Stimulated activated CD4-positive, alpha-beta T cell treated with anti-CD3 and anti-CD28 coated beads, Interleukin-4, amount 100 ng/mL, for 24 hours (primary cell): ENCODE results near the gene MASP1.

Experiments
- DNase-seq: peaks from one replicate; pipeline ENCODE4 v3.0.0-alpha.2; 2020

Gene MASP1, protein sequence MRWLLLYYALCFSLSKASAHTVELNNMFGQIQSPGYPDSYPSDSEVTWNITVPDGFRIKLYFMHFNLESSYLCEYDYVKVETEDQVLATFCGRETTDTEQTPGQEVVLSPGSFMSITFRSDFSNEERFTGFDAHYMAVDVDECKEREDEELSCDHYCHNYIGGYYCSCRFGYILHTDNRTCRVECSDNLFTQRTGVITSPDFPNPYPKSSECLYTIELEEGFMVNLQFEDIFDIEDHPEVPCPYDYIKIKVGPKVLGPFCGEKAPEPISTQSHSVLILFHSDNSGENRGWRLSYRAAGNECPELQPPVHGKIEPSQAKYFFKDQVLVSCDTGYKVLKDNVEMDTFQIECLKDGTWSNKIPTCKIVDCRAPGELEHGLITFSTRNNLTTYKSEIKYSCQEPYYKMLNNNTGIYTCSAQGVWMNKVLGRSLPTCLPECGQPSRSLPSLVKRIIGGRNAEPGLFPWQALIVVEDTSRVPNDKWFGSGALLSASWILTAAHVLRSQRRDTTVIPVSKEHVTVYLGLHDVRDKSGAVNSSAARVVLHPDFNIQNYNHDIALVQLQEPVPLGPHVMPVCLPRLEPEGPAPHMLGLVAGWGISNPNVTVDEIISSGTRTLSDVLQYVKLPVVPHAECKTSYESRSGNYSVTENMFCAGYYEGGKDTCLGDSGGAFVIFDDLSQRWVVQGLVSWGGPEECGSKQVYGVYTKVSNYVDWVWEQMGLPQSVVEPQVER

DNA sequence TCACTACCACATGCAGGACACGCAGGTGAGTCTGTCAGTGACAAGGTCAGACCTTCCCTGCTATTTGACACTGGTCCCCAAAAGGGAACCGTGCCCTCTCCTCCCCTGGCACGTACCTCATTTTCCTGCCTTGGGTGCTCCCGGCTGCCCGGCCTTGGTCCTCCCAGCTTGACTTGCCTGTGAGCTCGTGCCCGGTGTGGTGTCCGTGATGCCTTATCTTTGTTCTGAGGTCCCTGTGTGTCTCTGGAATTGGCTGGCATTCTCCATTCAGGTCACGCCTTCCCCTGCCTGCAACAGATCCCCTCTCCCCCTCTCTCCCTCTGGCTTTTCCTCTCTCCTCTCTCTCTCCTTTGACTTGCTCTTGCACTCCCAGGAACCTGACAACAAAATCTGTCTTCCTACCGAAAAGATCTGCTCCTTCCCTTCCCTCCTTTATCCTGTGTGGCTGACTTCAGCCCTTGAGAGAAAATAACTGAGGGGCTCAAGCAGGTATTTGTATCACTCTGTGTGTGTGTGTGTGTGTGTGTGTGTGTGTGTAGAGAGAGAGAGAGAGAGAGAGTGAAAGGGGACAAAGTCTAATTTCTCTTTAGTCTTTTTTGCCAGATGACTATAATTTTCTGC is at the start of gene MASP1:
TSS of gene MASP1 (minus strand) at position 226 of the 621 bp plus-strand sequence. CDS start at position 121, 105 bp downstream.
- DNase-seq: no peak

DNA sequence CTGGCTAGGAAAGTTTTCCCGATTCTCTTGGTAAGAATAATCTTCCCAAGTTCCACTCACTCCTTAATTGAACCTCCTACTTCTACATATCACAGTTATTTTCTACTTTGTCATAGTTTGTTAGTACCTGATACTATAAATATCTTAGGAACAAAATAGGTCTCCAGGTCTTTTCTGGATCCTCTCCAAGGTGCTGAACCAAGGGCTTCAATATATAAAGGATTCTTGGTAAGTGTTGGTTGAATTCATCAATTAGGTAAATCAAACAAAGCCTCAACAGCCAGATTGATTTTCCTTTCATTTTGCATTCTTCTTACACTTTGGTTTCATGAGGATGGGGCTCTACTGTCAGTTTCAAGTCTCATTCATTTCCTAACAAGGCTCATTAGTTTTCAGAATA is 49.0 kb upstream of the MASP1 start:
- DNase-seq: no peak

DNA sequence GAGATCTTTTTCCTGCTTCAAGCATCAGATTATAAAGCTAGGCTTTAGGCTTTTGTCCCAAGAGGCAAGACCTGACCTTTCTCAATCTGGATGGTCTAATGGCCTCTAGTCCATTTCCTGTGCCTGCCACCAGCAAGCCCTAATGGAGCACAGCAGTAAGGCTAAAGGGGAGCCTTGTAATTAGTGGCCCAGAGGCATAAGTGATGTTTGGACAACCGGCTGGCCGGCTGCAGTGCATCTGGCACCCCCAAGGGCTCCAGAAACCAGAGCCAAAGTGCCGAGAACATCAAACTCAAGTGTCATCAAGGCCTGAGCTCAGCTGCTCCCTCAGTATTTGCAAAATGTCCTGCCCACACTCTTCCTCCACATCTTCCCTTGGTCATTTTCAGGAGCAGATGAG is 44.8 kb upstream of the MASP1 start:
- no peak for DNase-seq

DNA sequence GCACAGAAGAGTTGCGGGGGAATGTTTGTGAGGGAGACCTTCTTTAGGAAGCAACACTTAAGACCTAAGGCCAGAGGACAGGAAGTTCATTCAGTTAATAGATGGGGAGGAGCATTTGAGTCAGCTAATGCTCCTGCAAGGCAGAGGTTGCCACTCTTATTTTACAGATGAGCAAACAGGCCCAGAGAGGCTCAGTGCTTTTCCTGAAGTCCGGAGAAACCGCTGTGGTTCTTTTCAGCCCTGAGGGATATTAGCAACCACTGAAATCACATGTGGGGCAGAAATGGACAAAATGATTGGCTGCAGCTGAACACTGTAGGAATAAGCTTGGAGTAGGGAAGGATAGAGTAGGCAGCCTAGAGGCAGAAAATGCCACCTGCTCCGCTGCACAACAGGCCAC is 43.4 kb upstream of the MASP1 start:
- no peak for DNase-seq

DNA sequence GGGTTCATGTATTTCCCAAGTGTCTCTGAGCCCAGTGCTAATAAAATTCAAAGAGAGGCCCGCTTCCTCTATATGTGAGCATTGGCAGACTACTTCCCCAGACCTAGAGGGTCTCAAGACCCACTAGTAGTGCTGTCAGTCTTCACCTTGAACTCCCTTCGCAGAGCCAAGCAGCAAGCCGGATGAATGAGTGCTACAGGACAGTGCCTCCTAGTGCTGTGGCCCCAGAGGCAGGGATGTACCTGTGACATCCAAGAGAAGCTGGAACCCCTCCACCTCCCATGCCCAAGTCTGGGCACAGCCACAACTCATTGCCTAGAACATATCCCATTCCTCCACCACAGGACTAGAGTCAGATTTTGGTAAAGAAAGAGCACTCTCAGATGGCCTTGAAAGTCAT is 37.2 kb upstream of the MASP1 start:
- no peak for DNase-seq

DNA sequence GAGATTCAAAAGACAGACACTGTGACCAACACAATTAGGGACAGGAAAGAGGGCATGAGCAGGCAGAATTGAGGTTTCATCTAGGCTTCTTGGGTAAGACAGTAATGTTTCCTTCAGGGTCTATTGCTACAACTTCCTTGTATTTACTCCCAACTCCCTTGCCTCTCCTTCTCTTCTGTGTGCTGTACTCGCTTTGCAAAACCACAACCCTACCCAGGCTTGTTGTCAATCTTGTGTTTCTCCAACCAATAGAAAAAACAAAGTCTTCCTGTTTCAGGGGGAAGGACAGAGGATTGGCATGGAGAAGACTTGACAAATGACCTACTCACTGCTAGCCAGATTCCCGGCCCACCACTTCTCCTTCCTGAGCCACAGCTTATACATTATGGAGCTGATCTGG is 36.3 kb upstream of the MASP1 start:
- no peak for DNase-seq

DNA sequence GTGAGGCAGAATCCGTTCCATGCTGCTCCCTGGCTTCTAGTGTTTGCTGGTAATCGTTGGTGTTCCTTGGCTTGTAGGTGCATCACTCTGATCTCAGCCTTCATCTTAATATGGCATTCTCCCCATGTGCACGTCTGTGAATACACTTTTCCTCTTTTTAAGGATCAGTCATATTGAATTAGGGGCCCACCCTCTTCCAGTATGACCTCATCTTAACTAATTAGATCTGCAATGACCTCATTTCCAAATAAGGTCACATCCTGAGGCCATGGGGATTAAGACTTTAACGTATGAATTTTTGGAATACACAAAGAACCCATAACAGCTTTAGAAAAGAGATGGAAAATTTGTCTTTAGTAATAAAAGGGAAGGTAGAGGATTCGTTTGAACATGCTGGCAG is 34.1 kb upstream of the MASP1 start:
- DNase-seq: no peak

DNA sequence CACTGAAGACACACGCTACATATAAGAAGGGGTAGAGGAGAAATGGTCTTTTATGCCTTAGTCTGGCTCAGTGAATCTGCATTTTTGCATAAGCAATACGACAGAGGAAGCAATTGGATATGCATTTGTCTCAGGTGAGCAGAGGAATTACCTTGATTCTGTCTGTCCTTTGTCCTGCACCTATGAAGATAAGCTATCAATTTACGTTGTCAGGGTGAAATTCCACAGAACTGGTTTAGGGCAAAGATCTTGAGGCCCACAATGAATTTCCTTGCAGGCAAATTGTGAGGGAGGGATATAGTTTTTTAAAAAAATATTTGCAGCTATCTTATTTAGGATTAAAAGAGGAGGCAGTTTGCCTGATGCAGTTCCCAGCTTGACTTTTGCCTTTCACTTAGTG is 31.6 kb upstream of the MASP1 start:
- no peak for DNase-seq

DNA sequence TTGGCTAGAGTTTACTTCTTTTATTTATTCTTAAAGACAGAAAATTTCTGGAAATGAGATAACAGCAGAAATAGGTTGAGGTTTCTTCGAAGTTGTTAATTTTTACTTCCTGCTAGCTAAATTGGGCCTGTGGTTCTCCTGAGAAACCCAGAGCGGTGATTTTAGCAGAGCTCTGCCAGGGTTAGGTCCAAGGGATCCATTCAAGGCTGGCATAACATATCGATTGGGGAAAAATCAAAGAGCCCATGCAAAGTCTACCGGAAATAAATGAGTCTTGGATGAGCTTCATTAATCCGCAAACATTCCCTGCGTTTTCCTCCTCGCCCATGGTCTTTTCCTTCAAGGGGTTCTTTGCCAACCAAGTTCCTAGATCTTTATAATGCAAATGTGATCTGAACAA is 30.8 kb upstream of the MASP1 start:
- DNase-seq: no peak

DNA sequence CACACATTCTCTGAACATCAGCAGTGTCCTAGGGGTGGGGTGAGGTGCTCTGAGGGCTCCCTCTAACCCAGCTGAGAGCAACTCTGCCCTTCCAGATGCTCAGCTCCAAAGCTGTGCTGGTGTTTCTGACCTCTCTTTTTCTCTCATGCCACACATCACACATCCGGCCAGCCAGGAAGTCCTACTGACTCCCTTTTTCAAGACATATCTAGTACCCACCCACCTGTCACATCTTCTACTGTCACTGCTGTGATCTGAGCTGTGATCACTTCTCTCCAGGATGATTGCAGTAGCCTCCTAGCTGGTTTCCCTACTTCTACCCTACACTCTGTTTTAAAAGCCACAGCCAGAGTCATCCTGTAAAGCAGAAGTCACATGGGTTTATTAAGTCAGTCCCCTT is 30.2 kb upstream of the MASP1 start:
- no peak for DNase-seq

DNA sequence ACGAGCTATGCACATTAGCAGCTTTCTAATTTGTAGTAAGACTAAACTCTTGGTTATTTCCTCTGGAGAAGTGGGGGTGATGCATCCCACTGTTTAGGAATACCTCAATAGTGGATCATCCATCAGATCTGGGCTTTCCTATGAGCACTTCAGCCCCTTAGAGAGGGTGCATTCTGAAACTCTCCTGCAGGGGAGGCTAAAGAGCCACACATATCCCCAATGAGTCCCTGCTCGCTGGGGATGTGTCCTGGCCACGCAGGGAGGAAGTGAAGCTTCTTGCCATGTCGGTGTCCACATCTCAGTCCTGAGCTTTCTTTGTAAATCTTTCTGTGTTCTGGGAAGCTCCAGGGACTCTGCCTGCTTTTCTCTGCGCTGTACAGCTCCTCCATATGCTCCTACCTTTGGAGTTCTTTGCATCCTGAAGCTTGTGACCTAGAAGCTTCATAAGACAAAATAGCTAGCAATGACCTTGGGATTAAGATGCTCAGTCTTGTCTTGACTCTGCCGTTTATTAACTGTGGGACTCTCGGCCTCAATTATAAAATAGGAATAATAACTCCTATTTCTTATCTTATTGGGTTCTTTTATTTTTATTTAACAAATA is 28.3 kb upstream of the MASP1 start:
- DNase-seq: peak; percentile 62

DNA sequence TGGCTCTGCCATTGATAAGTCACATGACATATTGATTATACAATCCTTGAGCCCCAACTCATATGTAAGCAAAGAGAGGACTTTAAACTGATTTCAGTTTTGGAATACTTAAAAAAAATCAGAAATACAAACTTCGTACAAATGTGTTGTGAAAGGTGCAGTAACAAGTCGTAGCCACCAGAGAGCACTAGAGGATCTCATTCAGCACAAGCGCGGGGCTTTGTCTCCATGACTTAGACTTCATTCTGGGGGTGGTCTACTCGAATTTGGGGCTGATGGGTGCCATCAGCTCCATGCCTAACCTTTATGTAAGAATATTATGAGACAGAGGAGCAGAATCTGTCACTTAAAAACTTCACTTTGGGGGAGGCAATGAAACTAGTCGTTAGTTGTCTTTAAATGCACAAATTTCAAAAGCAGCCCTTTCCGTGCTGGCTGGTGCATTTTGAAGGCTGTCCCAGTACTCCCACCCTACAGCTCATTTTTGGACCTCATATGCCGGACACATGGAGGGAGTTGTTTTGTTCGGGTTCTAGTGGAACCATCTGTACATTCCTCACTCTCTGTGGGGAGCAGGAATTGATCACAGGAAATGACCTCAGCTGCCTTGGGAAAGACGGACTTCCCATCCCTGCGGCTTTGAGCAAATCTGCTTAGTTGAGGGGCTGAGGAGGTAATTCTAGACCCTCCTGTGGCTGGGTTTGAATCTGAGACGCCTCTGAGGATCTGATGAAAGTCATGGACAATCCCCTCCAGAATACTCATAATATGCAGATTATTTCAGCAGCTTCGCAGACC is 27.5 kb upstream of the MASP1 start:
- peak; percentile 50 for DNase-seq

DNA sequence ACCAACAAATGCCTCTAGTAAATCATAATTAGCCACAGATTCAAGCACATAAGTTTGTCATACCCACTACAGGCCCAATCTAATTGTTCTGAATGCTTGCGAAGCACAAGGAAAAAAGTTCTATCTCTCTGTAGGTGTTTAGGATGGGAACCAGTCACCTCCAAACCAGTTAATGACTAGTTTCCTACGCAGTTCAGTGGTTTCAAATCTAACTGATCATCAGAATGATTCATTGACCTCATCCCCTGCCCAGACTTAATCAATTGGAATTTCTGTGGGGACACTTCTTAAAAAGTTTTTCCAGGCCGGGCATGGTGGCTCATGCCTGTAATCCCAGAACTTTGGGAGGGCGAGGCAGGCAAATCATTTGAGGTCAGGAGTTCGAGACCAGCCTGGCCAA is 24.3 kb upstream of the MASP1 start:
- no peak for DNase-seq

DNA sequence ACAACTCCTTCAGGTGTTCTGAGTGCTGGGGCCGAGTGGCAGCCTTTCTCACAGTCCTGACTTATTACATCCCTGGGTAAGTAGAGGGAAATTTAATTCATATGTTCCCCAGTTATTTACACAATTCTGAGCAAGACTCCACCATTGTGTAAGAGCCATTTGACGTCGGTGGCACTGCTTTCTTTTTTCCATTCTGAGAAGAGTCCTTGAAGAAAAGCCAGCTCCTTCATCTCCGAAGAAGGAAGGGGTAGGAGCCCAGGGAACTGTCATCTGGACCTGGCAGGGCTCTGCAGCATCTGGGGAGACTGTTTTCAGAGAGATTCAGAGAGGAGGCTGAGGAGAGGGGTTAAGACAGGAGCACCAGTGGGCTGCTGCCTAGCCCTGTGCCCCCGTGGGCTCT is 22.6 kb upstream of the MASP1 start:
- no peak for DNase-seq

DNA sequence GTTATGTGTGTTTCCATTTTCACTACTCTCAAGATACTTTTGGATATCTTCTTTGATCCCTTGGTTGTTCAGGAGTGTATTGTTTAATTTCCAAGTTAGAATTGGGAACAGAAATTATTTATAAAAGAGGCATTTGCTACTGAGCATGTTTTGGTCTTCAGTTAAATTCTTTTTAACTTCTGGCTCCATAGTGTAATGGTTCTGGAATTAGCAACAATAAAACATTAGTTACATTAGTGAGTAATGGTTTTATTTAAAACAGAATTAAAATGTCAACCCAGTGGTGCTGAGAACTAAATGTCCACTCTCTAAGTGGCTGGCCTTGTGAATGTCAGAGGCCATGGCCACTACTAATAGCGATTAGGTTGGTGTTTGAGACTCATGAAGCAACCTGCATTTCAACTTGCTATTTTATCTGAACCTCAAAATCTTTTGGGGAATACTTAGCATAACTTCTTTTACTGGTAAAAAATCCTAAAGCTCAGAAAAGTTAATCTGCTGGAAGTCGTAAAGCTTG is 19.5 kb upstream of the MASP1 start:
- no peak for DNase-seq

DNA sequence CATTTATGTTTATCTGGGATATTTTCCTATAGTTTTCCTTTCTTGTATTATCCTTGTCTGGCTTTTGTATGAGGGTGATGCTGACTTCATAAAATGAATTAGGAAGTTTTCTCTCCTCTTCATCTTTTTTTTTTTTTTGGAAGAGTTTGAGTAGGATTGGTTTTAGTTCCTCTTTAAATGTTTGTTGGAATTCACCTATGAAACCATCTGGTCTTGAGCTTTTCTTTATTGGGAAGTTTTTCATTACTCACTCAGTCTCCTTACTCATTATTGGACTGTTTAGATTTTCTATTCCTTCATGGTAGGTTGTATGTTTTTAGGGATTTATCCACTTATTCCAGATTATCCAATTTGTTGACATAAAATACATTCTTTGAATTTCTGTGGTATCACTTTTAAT is 18.7 kb upstream of the MASP1 start:
- no peak for DNase-seq

DNA sequence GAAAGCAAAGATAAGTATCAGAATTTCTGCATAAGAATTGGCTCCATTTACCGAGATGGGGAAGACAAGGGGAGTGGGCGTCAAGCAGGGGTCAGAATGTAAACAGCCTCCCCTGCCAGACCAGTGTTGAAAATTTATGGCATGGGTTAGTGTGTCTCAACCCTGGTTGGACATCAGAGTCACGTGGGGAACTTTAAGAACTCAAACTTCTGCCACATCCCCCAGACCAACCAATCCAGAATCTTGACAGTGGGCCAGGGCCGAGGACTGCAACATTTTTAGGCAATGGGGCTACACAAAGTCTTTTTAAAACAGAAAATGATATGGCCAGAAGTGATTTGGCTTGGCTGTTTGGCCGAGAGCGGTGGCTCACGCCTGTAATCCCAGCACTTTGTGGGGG is 14.3 kb upstream of the MASP1 start:
- no peak for DNase-seq

DNA sequence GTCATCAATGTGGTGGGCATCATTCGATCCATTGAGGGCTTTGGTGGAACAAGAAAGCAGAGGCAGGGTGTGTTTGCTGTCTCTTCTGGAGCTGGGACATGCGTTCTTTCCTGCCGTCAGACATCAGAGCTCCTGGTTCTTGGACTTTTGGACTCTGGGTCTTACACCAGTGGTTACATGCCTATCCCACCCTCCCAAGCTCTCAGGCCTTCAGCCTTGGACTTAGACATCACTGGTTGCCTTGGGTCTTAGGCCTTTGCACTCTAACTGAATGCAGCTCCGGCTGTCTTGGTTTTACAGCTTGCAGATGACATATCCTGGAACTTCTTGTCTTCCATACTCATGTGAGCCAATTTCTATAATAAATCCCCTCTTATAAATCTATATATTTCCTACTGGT is 8.1 kb upstream of the MASP1 start:
- no peak for DNase-seq

DNA sequence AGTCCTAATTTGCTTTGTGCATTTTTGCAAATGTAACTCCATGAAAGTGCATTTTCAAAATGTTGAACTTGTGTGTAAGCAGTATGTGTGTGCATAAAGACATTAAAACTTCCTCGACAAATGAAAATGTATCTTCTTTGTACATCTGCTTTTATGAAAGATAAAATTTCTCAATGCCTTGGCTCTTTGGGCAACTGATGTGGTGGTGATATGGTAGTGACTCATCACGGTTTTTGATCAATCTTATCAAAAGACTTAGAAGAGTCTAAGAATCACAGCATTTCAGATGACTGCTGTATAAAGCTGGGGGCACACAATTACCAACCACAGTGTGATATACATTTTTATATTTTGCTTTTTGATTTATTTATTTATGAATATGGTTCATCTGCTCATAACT is 5.4 kb upstream of the MASP1 start:
- DNase-seq: no peak

DNA sequence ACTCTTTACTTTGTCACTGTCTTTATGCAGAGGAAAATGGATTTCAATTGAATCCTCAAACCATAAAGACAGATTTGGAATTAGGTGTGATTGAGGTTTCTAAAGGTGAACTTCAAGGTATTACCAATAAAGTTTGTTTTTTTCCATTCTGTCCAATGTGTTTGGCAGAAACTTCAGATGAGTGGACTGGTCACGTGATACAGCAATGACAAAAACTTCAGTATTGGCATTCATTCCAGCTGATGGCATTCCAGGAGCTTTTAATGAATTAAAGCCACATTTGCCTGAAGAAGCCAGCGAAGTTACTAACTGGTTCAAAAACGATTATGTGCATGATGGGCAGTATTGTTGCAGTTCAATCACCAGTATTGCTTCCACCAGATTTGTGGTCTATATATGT is 4.5 kb upstream of the MASP1 start:
- no peak for DNase-seq

DNA sequence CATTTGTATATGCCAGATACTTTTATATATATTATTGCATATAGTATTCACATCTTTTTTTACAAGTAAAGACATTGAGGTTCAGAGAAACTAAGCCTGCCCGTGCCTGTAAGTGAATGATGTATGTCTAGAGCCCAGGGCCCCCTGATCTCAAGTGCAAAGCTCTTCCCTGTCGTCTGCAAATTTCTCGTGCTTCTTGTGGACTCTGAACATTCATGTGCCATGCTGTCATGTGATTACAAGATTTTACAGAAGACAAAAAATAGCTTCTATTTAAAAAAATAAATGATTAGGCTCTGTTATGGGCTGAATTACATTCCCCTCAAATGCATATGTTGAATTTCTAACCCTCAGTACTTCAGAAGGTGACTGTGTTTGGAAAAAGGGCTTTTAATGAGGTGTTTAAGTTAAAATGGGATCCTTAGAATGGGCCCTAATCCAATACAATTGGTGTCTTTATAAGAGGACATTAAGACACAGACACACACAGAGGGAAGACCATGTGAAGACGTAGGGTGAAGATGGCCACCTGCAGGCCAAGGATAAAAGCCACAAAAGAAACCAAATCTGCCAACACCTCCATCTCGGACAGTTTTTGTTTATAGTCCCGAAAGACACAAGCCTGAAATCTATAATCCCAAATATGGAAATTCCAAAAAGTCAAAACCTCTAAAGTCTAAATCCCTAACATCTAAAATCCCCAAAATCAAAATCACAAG is 3.9 kb upstream of the MASP1 start:
- DNase-seq: no peak
